ENCODE results near the gene A2ML1.

DNA sequence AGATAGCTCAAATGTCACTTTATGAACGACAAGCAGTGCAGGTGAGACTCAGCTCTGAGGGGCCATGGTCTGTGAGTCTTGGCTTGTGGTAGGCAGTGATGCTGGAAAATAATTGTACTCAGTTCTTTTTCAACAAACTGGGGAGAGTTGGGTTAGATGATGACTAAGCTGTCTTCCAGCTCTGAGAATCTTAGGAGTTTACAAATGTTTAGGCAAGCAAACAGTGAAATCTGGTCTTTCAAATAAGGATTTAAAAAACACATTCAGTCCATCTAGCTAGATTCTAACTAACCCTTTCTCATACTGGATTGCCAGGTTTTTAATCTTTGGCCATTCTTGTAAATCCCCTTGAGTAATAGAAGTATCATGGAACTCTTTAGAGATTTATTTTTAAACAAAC lies 95.3 kb downstream of the A2ML1 start:
- TF ChIP-seq POLR2A (IDR thresholded peaks at IDR 0.05) (no peak), EP300 (IDR thresholded peaks at IDR 0.05) (no peak)
- TF ChIP-seq, protein P1, sequence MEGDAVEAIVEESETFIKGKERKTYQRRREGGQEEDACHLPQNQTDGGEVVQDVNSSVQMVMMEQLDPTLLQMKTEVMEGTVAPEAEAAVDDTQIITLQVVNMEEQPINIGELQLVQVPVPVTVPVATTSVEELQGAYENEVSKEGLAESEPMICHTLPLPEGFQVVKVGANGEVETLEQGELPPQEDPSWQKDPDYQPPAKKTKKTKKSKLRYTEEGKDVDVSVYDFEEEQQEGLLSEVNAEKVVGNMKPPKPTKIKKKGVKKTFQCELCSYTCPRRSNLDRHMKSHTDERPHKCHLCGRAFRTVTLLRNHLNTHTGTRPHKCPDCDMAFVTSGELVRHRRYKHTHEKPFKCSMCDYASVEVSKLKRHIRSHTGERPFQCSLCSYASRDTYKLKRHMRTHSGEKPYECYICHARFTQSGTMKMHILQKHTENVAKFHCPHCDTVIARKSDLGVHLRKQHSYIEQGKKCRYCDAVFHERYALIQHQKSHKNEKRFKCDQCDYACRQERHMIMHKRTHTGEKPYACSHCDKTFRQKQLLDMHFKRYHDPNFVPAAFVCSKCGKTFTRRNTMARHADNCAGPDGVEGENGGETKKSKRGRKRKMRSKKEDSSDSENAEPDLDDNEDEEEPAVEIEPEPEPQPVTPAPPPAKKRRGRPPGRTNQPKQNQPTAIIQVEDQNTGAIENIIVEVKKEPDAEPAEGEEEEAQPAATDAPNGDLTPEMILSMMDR (IDR thresholded peaks at IDR 0.05) = no peak
